GM21786 (cell line): ENCODE data around the gene RAB3GAP2.
"Not testable (repeated sequence)": the region's sequence is repeated elsewhere in the genome, so short reads cannot be mapped to it uniquely, and the experiment has no call there.

Experiments
- ATAC-seq: cut with Tn5 transposase; IDR thresholded peaks from one replicate; pipeline ENCODE4 v1.9.1; 2021; ENCODE audit not compliant: unreplicated experiment

Gene RAB3GAP2

GRCh38 chr1:220291580-220291979, 19.3 kb upstream of the RAB3GAP2 start:
- ATAC-seq, result no peak

- ATAC-seq, result no peak
Observed at GRCh38 chr1:220290140-220290761, 18.0 kb upstream of the RAB3GAP2 start.

DNA sequence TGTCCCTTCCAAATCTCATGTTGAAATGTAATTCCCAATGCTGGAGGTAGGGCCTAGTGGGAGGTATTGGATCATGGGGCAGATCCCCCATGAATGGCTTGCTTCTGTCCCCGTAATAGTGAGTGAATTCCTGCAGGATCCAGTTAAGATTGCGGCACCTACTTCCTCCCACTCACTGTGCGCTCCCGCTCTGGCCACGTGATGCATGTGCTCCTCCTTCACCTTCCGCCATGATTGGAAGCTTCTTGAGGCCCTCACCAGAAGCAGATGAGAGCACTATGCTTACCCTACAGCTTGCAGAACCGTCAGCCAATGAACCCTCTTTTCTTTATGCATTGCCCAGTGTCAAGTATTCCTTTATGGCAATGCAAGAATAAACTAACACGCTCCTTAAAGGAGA, 14.9 kb upstream of the RAB3GAP2 start:
- ATAC-seq, result no peak

GRCh38 chr1:220283625-220284024, 11.4 kb upstream of the RAB3GAP2 start:
- no peak for ATAC-seq

GRCh38 chr1:220281159-220281574, 8.9 kb upstream of the RAB3GAP2 start:
- no peak for ATAC-seq

DNA sequence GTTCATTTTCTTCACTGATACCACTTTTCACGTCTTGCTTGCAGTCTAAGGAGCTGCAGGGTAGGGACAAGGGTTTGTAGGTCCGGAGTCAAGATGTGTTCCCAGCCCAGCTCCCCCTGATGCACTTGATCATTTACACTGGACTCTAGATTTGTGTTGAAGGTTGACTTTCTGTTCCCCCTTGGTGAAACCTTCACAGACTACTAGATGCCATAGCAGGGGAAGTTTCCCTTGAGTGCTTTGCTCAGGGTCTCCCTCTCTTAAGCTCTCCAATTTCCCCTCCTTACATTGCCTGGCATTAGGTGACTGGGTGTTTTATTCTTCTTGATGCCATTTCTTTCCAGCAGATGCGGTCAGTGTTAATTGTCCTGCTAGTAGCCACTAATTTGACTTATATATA, 8.0 kb upstream of the RAB3GAP2 start:
- no peak for ATAC-seq

GRCh38 chr1:220278991-220279390, 6.7 kb upstream of the RAB3GAP2 start:
- ATAC-seq, result no peak

DNA sequence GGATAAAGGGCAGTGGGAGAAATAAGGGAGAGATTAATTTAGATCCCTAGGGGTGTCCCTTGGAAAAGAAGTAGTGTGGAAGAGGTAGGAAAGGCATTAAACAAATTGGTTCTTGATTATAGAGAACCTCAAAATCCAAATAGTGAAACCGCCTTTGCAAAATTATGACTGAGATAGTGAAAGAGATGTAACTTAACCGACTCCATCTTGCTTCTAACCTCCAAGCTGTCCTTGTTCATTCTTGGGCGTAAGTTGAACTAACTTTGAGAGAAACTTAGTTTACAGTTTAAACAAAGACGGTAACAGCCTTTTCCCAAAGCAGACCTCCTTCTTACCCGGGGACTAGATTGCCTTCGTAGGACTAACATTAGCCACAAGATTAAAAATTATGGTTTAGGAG, 3.2 kb upstream of the RAB3GAP2 start:
- no peak for ATAC-seq

- ATAC-seq, result no peak
Observed at GRCh38 chr1:220274251-220274855, 2.1 kb upstream of the RAB3GAP2 start.

GRCh38 chr1:220272841-220273090, 513 bp upstream of the RAB3GAP2 start:
- ATAC-seq, result no peak

DNA sequence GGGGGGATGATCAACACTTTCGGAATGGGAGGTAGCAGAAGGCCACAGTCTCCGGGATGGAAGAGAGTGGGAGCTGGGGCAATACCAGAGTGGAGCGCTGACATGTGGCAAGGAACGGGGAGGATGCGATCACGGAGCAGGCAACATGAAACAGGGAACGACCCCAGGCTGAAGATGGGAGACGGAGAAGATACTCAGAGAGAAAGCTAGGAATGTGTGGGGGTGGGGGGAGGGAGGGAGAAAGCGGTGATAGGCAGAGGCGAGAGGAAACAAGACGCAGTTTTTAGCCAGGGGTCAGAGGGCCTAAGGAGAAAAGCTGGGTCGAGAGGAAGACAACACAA, 577 bp downstream of the RAB3GAP2 start:
- ATAC-seq, result peak; percentile 3

DNA sequence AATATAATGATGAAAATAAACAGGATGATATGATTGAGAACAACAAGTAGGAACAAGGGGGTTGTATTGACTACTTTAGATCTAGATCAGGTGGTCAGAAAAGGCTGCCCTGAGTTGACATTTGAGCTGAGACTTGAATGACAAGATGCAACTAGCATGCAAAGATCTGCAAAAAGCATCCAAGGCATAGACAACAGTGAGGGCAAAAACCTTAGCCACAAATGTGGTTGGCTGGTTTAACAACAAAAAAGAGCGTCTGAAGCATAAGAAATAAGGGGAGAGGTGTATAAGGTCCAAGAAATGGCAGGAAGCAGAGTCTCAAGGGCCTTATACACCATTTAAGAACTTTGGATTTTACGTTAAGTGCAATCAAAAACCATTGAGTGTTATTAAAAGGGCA, 3.2 kb downstream of the RAB3GAP2 start:
- no peak for ATAC-seq

DNA sequence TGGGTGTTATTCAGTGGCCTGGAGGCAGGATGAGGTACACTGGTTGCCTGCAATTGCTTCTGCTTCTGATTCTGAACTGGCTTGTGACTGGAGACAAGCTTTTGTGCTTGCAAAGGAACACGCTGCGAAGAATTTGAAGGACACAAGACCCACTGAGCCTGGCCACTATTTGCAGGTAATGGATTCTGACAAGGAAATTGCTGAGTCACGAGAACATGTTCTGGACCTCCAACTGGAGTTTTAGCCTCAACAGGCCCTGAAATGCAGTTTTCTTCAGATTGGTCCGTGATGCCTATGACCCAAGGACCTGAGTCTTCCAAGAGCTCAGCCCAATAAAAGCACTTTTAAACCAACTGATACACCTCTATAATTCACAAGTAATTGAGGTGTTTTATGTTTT, 4.6 kb downstream of the RAB3GAP2 start:
- ATAC-seq, result no peak

DNA sequence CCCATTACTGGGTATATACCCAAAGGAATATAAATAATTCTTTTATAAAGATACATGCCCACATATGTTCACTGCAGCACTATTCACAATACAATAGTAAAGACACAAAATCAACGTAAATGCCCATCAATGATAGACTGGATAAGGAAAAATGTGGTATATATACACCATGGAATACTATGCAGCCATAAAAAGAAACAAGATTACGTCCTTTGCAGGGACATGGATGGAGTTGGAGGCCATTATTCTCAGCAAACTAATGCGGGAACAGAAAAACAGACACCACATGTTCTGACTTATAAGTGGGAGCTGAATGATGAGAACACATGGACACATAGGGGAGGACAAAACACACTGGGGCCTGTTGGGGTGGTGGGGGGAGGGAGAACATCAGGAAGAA, 12.0 kb downstream of the RAB3GAP2 start:
- ATAC-seq, result not testable (repeated sequence)

GRCh38 chr1:220259756-220260155, 12.5 kb downstream of the RAB3GAP2 start:
- ATAC-seq, result not testable (repeated sequence)

GRCh38 chr1:220256194-220256593, 16.1 kb downstream of the RAB3GAP2 start:
- ATAC-seq, result not testable (repeated sequence)

GRCh38 chr1:220255204-220255603, 17.0 kb downstream of the RAB3GAP2 start:
- ATAC-seq, result no peak

DNA sequence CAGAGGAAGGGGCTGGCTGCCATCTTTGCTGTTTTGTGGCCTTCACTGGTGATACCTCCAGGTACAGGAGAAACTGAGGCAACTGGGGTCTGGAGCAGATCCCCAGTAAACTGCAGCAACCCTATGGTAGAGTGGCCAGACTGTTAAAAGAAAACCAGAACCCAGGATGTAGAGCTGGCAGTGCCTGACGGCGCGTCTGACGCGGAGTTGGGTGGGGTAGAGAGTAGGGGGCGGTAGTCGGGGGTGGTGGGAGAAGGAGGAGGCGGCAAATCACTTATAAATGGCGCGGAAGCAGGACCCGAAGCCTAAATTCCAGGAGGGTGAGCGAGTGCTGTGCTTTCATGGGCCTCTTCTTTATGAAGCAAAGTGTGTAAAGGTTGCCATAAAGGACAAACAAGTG, 19.0 kb downstream of the RAB3GAP2 start:
- not testable (repeated sequence) for ATAC-seq

- ATAC-seq, result no peak
Observed at GRCh38 chr1:220251272-220251671, 21.0 kb downstream of the RAB3GAP2 start.

DNA sequence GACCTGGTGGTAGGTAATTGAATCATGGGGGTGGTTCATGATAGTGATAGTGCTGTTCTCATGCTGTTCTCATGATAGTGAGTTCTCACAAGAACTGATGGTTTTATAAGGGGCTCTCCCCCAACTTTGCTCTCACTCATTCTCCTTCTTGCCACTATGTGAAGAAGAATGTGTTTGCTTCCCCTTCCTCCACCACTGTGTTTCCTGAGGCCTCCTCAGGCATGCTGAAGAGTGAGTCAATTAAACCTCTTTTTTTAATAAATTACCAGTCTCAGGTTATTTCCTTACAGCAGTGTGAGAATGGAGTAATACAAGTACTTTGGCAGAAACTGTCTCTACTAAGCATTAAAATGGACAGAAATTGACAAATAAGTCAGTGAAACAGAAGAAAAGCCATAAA, 21.6 kb downstream of the RAB3GAP2 start:
- no peak for ATAC-seq

DNA sequence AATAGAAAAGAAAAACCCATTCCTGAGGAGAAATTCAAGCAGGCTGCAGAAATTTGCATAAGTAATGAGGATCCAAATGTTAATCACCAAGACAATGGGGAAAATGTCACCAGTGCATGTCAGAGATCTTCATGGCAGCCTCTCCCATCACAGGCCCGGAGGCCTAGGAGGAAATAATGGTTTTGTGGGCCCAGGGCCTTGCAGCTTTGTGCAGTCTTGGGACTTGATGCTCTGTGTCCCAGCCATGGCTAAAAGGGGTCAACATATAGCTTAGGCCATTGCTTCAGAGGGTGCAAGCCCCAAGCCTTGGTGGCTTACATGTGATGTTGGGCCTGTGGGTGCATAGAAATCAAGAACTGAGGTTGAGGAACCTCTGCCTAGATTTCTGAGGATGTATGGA, 22.7 kb downstream of the RAB3GAP2 start:
- no peak for ATAC-seq

DNA sequence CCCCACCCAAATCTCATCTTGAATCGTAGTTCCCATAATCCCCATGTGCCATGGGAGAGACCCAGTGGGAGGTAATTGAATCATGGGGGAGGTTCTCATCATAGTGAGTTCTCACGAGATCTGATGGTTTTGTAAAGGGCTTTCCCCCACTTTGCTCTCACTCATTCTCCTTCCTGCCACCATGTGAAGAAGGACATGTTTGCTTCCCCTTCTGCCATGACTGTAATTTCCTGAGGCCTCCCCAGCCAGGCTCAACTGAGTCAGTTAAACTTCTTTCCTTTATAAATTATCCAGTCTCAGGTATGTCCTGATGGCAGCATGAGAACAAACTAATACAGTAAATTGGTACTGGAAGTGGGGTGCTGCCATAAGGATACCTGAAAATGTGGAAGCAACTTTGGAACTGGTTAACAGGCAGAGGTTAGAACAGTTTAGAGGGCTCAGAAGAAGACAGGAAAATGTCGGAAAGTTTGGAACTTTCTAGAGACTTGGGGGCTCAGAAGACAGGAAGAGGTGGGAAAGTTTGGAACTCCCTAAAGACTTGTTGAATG, 23.5 kb downstream of the RAB3GAP2 start:
- not testable (repeated sequence) for ATAC-seq

DNA sequence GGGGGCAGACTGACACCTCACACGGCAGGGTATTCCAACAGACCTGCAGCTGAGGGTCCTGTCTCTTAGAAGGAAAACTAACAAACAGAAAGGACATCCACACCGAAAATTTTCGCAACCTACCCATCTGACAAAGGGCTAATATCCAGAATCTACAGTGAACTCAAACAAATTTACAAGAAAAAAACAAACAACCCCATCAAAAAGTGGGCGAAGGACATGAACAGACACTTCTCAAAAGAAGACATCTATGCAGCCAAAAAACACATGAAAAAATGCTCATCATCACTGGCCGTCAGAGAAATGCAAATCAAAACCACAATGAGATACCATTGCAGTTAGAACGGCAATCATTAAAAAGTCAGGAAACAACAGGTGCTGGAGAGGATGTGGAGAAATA, 26.4 kb downstream of the RAB3GAP2 start:
- ATAC-seq, result not testable (repeated sequence)
